Retinal pigment epithelial cell (primary cell): ENCODE results near the gene UBE4A.

Source experiments
- DNase-seq: peaks from one replicate; pipeline ENCODE4 v3.0.0-alpha.2; 2010; ENCODE audit warnings: low read depth
- H3K4me3 ChIP-seq: 2 replicates; pipeline ENCODE4 v1.5.1; 2011; ENCODE audit warnings: mild to moderate bottlenecking, low read length, control low read depth, moderate library complexity
- CTCF ChIP-seq: conservative IDR thresholded peaks from 2 replicates; pipeline ENCODE4 v1.5.1; 2011; ENCODE audit warnings: low read depth, low read length, control low read depth, inconsistent platforms

UBE4A gene

GRCh38 chr11:118359295-118359958 lies at the start of gene UBE4A:
TSS of gene UBE4A (plus strand) at chr11:118359600. CDS start at chr11:118365081, 5,481 bp downstream.
- no peak for TF ChIP-seq CTCF
- DNase-seq, result peak; percentile 70
- H3K4me3 ChIP-seq, result peak within 1 kb of the TSS; percentile 98

- no peak overlapping the region for H3K4me3 ChIP-seq
- no peak for DNase-seq
- TF ChIP-seq CTCF, result no peak
Measured at GRCh38 chr11:118310271-118310670, 49.1 kb upstream of the UBE4A start.

- H3K4me3 ChIP-seq, result no peak overlapping the region
- no peak for DNase-seq
- no peak for TF ChIP-seq CTCF
Measured at GRCh38 chr11:118310781-118311485, 48.5 kb upstream of the UBE4A start.

- no peak for TF ChIP-seq CTCF
- H3K4me3 ChIP-seq, result no peak overlapping the region
- DNase-seq, result no peak
Measured at GRCh38 chr11:118311518-118311917, 47.9 kb upstream of the UBE4A start.

- H3K4me3 ChIP-seq, result no peak overlapping the region
- TF ChIP-seq CTCF, result no peak
- no peak for DNase-seq
Measured at GRCh38 chr11:118312328-118312727, 47.1 kb upstream of the UBE4A start.

- H3K4me3 ChIP-seq, result no peak overlapping the region
- no peak for TF ChIP-seq CTCF
- no peak for DNase-seq
Measured at GRCh38 chr11:118313242-118313641, 46.2 kb upstream of the UBE4A start.

GRCh38 chr11:118314988-118315411 lies 44.4 kb upstream of the UBE4A start:
- no peak overlapping the region for H3K4me3 ChIP-seq
- TF ChIP-seq CTCF, result no peak

More at GRCh38 chr11:118314988-118315411, 44.4 kb upstream of the UBE4A start:
- no peak for DNase-seq
